ENCODE results near the gene MAPK11. TPM values are rescaled to one million over a fixed set of nuclear protein-coding genes. Genes with fewer than 3 reads are reported as not detected.
A peak's percentile ranks its signal among the peaks of the same experiment; 100 is the strongest.

Gene MAPK11
- total and polyA plus RNA-seq, 9 donors: 0.92 to 31.6 (median 12.0) TPM

GRCh38 chr22:50260801-50261614 is 9.2 kb downstream of the MAPK11 start:
- 1 to 2% (median 1%) methylated on average over 44 to 92 of the region's 92 CpGs for WGBS, 3 donors
- intact Hi-C loops (cut with DNase I): no loop called here
- no peaks in the 10 kb centered on the region for H3K36me3 ChIP-seq
- H3K9me3 ChIP-seq: no peaks in the 10 kb centered on the region
- DNase-seq: peak in 2 of 5 donors; percentile 65 to 76
- H3K27ac ChIP-seq: peak overlapping the region; percentile 51 to 57
- no peak for TF ChIP-seq CTCF (IDR thresholded peaks at IDR 0.05)
- no peaks in the 10 kb centered on the region for H3K27me3 ChIP-seq
- H3K4me3 ChIP-seq: peak overlapping the region; percentile 48
- peaks cover 4% of the 10 kb centered on the region for H3K4me1 ChIP-seq (ENCODE audit: insufficient read depth)

GRCh38 chr22:50260434-50260800 is 9.8 kb downstream of the MAPK11 start:
- DNase-seq: no peak
- peak overlapping the region; percentile 51 to 57 for H3K27ac ChIP-seq
- intact Hi-C loops (cut with DNase I): no loop called here
- TF ChIP-seq POLR2A (IDR thresholded peaks at IDR 0.05) (no peak), EP300 (IDR thresholded peaks at IDR 0.05) (no peak), CTCF (IDR thresholded peaks at IDR 0.05) (no peak)
- 22 to 35% (median 31%) methylated on average over 11 of the region's 11 CpGs for WGBS, 3 donors
- no peaks in the 10 kb centered on the region for H3K36me3 ChIP-seq
- H3K4me3 ChIP-seq: peak overlapping the region; percentile 48
- H3K4me1 ChIP-seq (ENCODE audit: insufficient read depth): peaks cover 4% of the 10 kb centered on the region
- no peaks in the 10 kb centered on the region for H3K27me3 ChIP-seq
- no peaks in the 10 kb centered on the region for H3K9me3 ChIP-seq

- Histone ChIP-seq H3K27me3 (no peaks in the 10 kb centered on the region), H3K9me3 (no peaks in the 10 kb centered on the region), H3K4me1 (ENCODE audit: insufficient read depth) (peaks cover 4% of the 10 kb centered on the region), H3K27ac (no peak overlapping the region), H3K4me3 (no peak overlapping the region), H3K36me3 (no peaks in the 10 kb centered on the region)
- intact Hi-C loops (cut with DNase I): loop anchor here in 1 of 4 donors (10.0 kb wide), 1 partner anchor 265 kb away; the partner anchor contains the start of gene SCO2
- WGBS, 3 donors: 85 to 90% (median 88%) methylated on average over 15 of the region's 15 CpGs
- DNase-seq: no peak
- TF ChIP-seq EP300 (IDR thresholded peaks at IDR 0.05) (no peak), CTCF (IDR thresholded peaks at IDR 0.05) (no peak)
These were observed 10.9 kb downstream of the MAPK11 start for GRCh38 chr22:50259302-50259701.

- TF ChIP-seq POLR2A (IDR thresholded peaks at IDR 0.05) (no peak), CTCF (IDR thresholded peaks at IDR 0.05) (no peak), EP300 (IDR thresholded peaks at IDR 0.05) (no peak)
- no peaks in the 10 kb centered on the region for H3K27me3 ChIP-seq
- intact Hi-C loops (cut with DNase I): loop anchor here in 1 of 4 donors (10.0 kb wide), 1 partner anchor 266 kb away; the partner anchor contains the start of gene SCO2
These were observed 11.6 kb downstream of the MAPK11 start for GRCh38 chr22:50258361-50259292.

More at GRCh38 chr22:50258361-50259292, 11.6 kb downstream of the MAPK11 start:
- no peak for DNase-seq
- WGBS, 3 donors: 67 to 72% (median 68%) methylated on average over 24 of the region's 24 CpGs
- Histone ChIP-seq H3K36me3 (no peaks in the 10 kb centered on the region), H3K27ac (no peak overlapping the region), H3K4me3 (no peak overlapping the region), H3K4me1 (ENCODE audit: insufficient read depth) (peaks cover 4% of the 10 kb centered on the region), H3K9me3 (no peaks in the 10 kb centered on the region)

Data from ovary (tissue), 9 donors.